ENCODE data around the gene HS3ST2.
"Not testable (repeated sequence)": the region's sequence is repeated elsewhere in the genome, so short reads cannot be mapped to it uniquely, and the experiment has no call there.

The HS3ST2 gene

DNA sequence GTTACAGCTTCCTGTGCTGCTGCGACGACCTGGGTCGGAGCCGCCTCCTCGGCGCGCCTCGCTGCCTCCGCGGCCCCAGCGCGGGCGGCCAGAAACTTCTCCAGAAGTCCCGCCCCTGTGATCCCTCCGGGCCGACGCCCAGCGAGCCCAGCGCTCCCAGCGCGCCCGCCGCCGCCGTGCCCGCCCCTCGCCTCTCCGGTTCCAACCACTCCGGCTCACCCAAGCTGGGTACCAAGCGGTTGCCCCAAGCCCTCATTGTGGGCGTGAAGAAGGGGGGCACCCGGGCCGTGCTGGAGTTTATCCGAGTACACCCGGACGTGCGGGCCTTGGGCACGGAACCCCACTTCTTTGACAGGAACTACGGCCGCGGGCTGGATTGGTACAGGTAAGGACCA lies 746 bp downstream of the HS3ST2 start:
- H3K9me3 ChIP-seq (ENCODE audit: low read length): no peaks in the 10 kb centered on the region
- H3K36me3 ChIP-seq (ENCODE audit: insufficient read depth, low read length): no peaks in the 10 kb centered on the region
- peaks cover 5% of the 10 kb centered on the region for H3K4me1 ChIP-seq (ENCODE audit: insufficient read depth, low read length)
- H3K27ac ChIP-seq (ENCODE audit: low read depth, low read length): no peak overlapping the region
- H3K4me3 ChIP-seq (ENCODE audit: low read depth in 1 of 2, low read length in 2 of 2): no peak overlapping the region
- H3K27me3 ChIP-seq (ENCODE audit: control insufficient read depth in 1 of 2, insufficient read depth in 2 of 2, low read length in 2 of 2): peaks cover 8 to 31% of the 10 kb centered on the region in 2 donors
- H3K9ac ChIP-seq (ENCODE audit: low read length): no peak overlapping the region

DNA sequence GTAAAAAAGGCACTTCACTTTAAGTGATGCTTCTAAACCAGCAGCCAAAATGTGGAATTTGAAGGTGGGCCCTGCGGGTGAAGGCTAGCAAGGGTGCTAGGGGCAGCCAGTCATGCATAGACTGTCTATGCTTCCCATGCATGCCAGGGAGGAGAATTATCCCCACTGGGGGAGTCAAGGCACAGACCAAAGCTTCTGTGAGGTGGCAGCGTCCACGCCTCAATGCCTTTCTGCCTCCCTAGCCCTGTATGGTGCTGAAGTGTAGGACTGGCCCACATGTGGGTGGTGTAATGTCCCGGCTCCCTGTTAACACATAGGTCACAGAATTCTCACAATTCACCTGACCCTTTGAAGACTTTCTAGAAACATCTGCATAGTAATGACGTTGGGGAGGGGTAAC lies 1.9 kb downstream of the HS3ST2 start:
- peaks cover 5% of the 10 kb centered on the region for H3K4me1 ChIP-seq (ENCODE audit: insufficient read depth, low read length)
- peaks cover 8 to 31% of the 10 kb centered on the region in 2 donors for H3K27me3 ChIP-seq (ENCODE audit: control insufficient read depth in 1 of 2, insufficient read depth in 2 of 2, low read length in 2 of 2)
- H3K27ac ChIP-seq (ENCODE audit: low read depth, low read length): no peak overlapping the region
- H3K36me3 ChIP-seq (ENCODE audit: insufficient read depth, low read length): no peaks in the 10 kb centered on the region
- H3K9ac ChIP-seq (ENCODE audit: low read length): no peak overlapping the region
- H3K9me3 ChIP-seq (ENCODE audit: low read length): no peaks in the 10 kb centered on the region
- no peak overlapping the region for H3K4me3 ChIP-seq (ENCODE audit: low read depth in 1 of 2, low read length in 2 of 2)

DNA sequence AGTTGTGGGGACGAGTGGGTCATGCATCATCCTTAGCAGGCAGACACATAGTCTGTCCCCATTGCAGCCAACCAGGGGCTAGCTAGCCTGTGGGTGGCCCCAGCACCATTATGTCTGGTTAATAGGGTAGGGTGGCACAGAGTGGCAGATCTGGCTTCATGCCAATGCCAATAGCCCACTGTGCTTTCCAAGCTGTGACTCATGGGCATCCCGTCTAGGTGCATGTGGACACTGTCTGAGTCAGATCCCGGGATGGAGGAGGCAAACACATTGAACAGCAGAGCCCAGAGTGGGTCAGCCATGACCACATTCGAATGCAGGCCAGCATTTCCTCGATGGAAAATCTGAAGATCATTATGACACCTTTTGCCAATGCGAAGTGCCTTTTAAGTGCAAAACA lies 2.5 kb downstream of the HS3ST2 start:
- Histone ChIP-seq H3K27ac (ENCODE audit: low read depth, low read length) (no peak overlapping the region), H3K36me3 (ENCODE audit: insufficient read depth, low read length) (no peaks in the 10 kb centered on the region), H3K4me3 (ENCODE audit: low read depth in 1 of 2, low read length in 2 of 2) (no peak overlapping the region), H3K4me1 (ENCODE audit: insufficient read depth, low read length) (peaks cover 5% of the 10 kb centered on the region), H3K27me3 (ENCODE audit: control insufficient read depth in 1 of 2, insufficient read depth in 2 of 2, low read length in 2 of 2) (peaks cover 8 to 31% of the 10 kb centered on the region in 2 donors), H3K9ac (ENCODE audit: low read length) (no peak overlapping the region), H3K9me3 (ENCODE audit: low read length) (no peaks in the 10 kb centered on the region)

DNA sequence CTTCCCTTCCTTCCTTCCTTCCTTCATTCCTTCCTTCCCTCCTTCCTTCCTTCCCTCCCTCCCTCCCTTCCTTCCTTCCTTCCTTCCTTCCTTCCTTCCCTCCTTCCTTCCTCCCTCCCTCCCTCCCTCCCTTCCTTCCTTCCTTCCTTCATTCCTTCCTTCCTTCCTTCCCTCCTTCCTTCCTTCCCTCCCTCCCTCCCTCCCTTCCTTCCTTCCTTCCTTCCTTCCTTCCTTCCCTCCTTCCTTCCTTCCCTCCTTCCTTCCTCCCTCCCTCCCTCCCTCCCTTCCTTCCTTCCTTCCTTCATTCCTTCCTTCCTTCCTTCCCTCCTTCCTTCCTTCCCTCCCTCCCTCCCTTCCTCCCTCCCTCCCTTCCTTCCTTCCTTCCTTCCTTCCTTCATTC lies 4.8 kb downstream of the HS3ST2 start:
- H3K9ac ChIP-seq (ENCODE audit: low read length); H3K27ac ChIP-seq (ENCODE audit: low read depth, low read length); H3K9me3 ChIP-seq (ENCODE audit: low read length); H3K36me3 ChIP-seq (ENCODE audit: insufficient read depth, low read length); H3K4me3 ChIP-seq (ENCODE audit: low read depth in 1 of 2, low read length in 2 of 2); H3K4me1 ChIP-seq (ENCODE audit: insufficient read depth, low read length): not testable (repeated sequence)
- H3K27me3 ChIP-seq (ENCODE audit: control insufficient read depth in 1 of 2, insufficient read depth in 2 of 2, low read length in 2 of 2): peaks cover 8 to 29% of the 10 kb centered on the region in 2 donors

DNA sequence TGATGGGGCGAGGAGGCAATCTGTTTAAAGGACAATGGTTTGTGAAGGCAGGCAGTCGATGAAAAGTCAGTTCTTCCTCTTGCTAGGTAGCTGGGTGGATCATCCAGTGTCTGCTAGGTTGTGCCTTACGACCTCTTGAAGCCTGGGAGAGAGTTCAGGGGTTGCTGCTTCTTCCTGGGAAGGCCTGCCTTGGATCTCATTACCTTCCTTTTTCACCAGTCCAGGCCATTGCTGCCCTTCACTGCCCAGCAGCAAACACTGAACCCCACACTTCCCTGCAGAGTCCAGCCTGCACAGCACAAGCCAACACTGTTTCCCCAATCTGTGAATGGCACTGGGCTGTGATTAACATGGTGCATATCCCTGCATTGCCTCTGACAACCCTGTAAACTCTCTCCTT lies 24.7 kb downstream of the HS3ST2 start:
- Histone ChIP-seq H3K36me3 (ENCODE audit: insufficient read depth, low read length) (no peaks in the 10 kb centered on the region), H3K27ac (ENCODE audit: low read depth, low read length) (no peak overlapping the region), H3K9me3 (ENCODE audit: low read length) (no peaks in the 10 kb centered on the region), H3K27me3 (ENCODE audit: control insufficient read depth in 1 of 2, insufficient read depth in 2 of 2, low read length in 2 of 2) (no peaks in the 10 kb centered on the region), H3K4me3 (ENCODE audit: low read depth in 1 of 2, low read length in 2 of 2) (no peak overlapping the region), H3K9ac (ENCODE audit: low read length) (no peak overlapping the region), H3K4me1 (ENCODE audit: insufficient read depth, low read length) (no peaks in the 10 kb centered on the region)

DNA sequence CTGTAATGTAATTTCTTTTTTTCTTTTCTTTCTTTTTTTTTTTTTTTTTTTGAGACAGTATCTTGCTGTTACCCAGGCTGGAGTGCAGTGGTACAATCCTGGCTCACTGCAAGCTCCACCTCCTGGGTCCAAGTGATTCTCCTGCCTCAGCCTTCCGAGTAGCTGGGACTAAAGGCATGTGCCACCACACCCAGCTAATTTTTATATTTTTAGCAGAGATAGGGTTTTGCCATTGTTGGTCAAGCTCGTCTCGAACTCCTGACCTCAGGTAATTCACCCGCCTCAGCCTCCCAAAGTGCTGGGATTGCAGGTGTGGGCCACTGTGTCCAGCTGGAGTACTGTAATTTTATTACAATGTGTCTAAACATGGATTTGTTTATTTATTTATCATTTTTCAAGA lies 28.1 kb downstream of the HS3ST2 start:
- not testable (repeated sequence) for H3K27me3 ChIP-seq (ENCODE audit: control insufficient read depth in 1 of 2, insufficient read depth in 2 of 2, low read length in 2 of 2); H3K9ac ChIP-seq (ENCODE audit: low read length); H3K27ac ChIP-seq (ENCODE audit: low read depth, low read length); H3K4me1 ChIP-seq (ENCODE audit: insufficient read depth, low read length); H3K4me3 ChIP-seq (ENCODE audit: low read depth in 1 of 2, low read length in 2 of 2); H3K9me3 ChIP-seq (ENCODE audit: low read length); H3K36me3 ChIP-seq (ENCODE audit: insufficient read depth, low read length)

DNA sequence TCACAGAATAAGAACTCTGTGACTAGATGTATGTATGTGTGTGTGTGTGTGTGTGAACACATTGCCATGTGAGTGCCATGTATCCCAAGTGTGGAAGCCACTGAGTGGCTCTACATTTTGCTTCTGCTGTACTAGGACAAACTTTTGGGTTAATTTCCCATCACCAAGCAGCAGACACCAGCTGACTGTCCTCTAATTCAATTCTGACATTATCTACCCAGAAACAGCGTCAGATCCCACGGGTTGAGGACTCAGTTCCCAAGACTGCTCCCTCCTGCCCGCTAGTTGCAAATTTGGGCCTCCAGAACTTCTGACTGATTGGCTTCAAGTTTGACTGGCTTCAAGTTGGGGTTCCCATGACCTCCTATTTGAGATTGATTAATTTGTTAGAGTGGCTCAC lies 29.2 kb downstream of the HS3ST2 start:
- Histone ChIP-seq H3K4me3 (ENCODE audit: low read depth in 1 of 2, low read length in 2 of 2) (no peak overlapping the region), H3K9me3 (ENCODE audit: low read length) (no peaks in the 10 kb centered on the region), H3K9ac (ENCODE audit: low read length) (no peak overlapping the region), H3K27ac (ENCODE audit: low read depth, low read length) (no peak overlapping the region), H3K4me1 (ENCODE audit: insufficient read depth, low read length) (no peaks in the 10 kb centered on the region), H3K36me3 (ENCODE audit: insufficient read depth, low read length) (no peaks in the 10 kb centered on the region), H3K27me3 (ENCODE audit: control insufficient read depth in 1 of 2, insufficient read depth in 2 of 2, low read length in 2 of 2) (no peaks in the 10 kb centered on the region)

DNA sequence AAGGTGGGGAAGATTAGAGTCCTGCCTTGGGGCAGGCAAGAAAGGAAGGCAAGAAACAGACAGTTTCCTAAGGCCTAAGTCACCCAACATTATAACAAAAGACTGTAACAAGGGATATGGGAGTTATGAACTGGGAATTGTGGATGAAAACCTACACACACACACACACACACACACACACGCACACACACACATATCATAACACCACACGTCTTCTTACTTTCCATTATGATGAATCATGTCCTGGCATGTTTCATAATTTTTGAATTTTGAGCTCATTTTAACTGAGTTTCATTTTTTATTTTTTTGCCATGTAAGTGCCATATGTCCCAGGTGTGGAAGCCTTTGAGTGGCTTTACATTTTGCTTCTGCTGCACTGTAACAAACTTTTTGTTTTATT lies 29.9 kb downstream of the HS3ST2 start:
- Histone ChIP-seq H3K27me3 (ENCODE audit: control insufficient read depth in 1 of 2, insufficient read depth in 2 of 2, low read length in 2 of 2) (no peaks in the 10 kb centered on the region), H3K36me3 (ENCODE audit: insufficient read depth, low read length) (no peaks in the 10 kb centered on the region), H3K9me3 (ENCODE audit: low read length) (no peaks in the 10 kb centered on the region), H3K4me3 (ENCODE audit: low read depth in 1 of 2, low read length in 2 of 2) (no peak overlapping the region), H3K27ac (ENCODE audit: low read depth, low read length) (no peak overlapping the region), H3K4me1 (ENCODE audit: insufficient read depth, low read length) (no peaks in the 10 kb centered on the region), H3K9ac (ENCODE audit: low read length) (no peak overlapping the region)

DNA sequence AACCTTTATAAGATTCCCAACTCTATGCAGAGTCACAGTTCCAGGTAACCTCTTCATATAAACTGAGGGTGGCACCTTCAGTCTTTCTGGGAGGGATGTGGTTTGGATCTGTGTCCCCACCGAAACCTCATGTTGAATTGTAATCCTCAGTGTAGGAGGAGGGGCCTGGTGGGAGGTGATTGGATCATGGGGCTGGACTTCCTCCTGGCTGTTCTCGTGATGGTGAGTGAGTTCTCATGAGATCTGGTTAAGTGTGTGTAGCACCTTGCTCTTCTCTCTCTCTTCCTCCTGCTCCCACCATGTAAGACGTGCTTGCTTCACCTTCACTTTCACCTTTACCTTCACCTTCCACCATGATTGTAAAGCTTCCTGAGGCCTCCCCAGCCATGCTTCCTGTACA lies 30.5 kb downstream of the HS3ST2 start:
- Histone ChIP-seq H3K27ac (ENCODE audit: low read depth, low read length) (no peak overlapping the region), H3K4me3 (ENCODE audit: low read depth in 1 of 2, low read length in 2 of 2) (no peak overlapping the region), H3K36me3 (ENCODE audit: insufficient read depth, low read length) (no peaks in the 10 kb centered on the region), H3K9ac (ENCODE audit: low read length) (no peak overlapping the region), H3K27me3 (ENCODE audit: control insufficient read depth in 1 of 2, insufficient read depth in 2 of 2, low read length in 2 of 2) (no peaks in the 10 kb centered on the region), H3K9me3 (ENCODE audit: low read length) (no peaks in the 10 kb centered on the region), H3K4me1 (ENCODE audit: insufficient read depth, low read length) (no peaks in the 10 kb centered on the region)

DNA sequence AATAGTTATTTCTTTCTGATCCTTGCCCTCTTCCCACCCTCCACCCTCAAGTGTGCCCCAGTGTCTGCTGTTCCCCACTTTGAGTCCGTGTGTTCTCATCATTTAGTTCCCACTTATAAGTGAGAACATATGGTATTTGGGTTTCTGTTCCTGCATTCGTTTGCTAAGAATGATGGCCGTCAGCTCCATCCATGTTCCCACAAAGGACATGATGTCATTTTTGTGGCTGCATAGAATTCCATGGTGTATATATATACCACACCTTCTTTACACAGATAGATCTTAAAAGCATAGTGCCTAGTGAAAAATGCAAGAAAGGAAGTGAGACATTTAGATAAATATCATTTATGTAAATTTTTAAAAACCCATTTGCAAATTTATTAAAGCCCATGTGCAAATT lies 33.1 kb downstream of the HS3ST2 start:
- H3K9ac ChIP-seq (ENCODE audit: low read length): no peak overlapping the region
- H3K4me3 ChIP-seq (ENCODE audit: low read depth in 1 of 2, low read length in 2 of 2): no peak overlapping the region
- no peaks in the 10 kb centered on the region for H3K4me1 ChIP-seq (ENCODE audit: insufficient read depth, low read length)
- H3K27me3 ChIP-seq (ENCODE audit: control insufficient read depth in 1 of 2, insufficient read depth in 2 of 2, low read length in 2 of 2): no peaks in the 10 kb centered on the region
- H3K9me3 ChIP-seq (ENCODE audit: low read length): no peaks in the 10 kb centered on the region
- no peak overlapping the region for H3K27ac ChIP-seq (ENCODE audit: low read depth, low read length)
- H3K36me3 ChIP-seq (ENCODE audit: insufficient read depth, low read length): no peaks in the 10 kb centered on the region

DNA sequence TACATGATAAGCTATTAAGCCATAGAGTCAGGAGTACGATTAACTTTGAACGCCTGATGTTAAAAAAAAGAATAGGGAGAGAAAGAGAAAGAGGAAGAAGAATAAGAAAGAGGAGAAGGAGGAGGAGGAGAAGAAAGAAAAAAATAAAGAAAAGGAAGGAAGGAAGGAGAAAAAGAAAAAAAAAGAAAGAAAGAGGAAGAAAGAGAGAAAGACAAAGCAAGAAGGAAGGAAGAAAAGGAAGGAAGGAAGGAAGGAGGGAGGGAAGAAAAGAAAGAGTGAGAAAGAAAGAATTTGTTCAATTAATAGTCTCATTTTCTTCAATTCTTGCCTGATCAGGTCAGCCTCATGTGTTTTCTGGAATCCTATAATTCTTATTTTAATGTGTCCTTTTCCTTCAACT lies 33.7 kb downstream of the HS3ST2 start:
- H3K9me3 ChIP-seq (ENCODE audit: low read length): no peaks in the 10 kb centered on the region
- no peaks in the 10 kb centered on the region for H3K27me3 ChIP-seq (ENCODE audit: control insufficient read depth in 1 of 2, insufficient read depth in 2 of 2, low read length in 2 of 2)
- no peaks in the 10 kb centered on the region for H3K4me1 ChIP-seq (ENCODE audit: insufficient read depth, low read length)
- H3K27ac ChIP-seq (ENCODE audit: low read depth, low read length): no peak overlapping the region
- H3K4me3 ChIP-seq (ENCODE audit: low read depth in 1 of 2, low read length in 2 of 2): no peak overlapping the region
- H3K36me3 ChIP-seq (ENCODE audit: insufficient read depth, low read length): no peaks in the 10 kb centered on the region
- no peak overlapping the region for H3K9ac ChIP-seq (ENCODE audit: low read length)

DNA sequence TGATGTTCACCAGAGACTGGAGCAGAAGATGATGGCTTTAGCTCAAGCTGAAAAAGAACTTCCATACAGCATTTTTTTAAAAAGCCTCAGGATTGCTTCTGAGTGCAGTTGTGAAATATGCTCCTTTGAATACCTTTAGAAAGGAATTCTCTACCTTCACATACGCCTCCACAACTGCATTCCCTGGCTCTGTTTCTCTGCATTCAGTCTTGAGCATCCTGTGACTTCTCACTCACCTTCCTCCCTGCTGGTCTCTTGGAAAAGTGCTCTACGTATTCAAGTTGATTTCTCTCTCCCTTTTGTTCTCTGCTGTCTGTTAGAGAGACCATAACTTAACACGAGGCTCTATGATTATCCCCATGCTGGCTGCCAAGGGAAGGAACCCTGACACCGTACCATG lies 34.5 kb downstream of the HS3ST2 start:
- Histone ChIP-seq H3K27me3 (ENCODE audit: control insufficient read depth in 1 of 2, insufficient read depth in 2 of 2, low read length in 2 of 2) (no peaks in the 10 kb centered on the region), H3K9me3 (ENCODE audit: low read length) (no peaks in the 10 kb centered on the region), H3K9ac (ENCODE audit: low read length) (no peak overlapping the region), H3K4me3 (ENCODE audit: low read depth in 1 of 2, low read length in 2 of 2) (no peak overlapping the region), H3K4me1 (ENCODE audit: insufficient read depth, low read length) (no peaks in the 10 kb centered on the region), H3K27ac (ENCODE audit: low read depth, low read length) (no peak overlapping the region), H3K36me3 (ENCODE audit: insufficient read depth, low read length) (no peaks in the 10 kb centered on the region)
